MM.1S (cell line): ENCODE data around the gene MAP2K7.
"Not testable (repeated sequence)": the region's sequence is repeated elsewhere in the genome, so short reads cannot be mapped to it uniquely, and the experiment has no call there.

ENCODE experiments used
- DNase-seq: peaks from one replicate; pipeline ENCODE4 v3.0.0-alpha.2; 2015
- H2AFZ ChIP-seq: fragments of 300-600 bp; sonication (generic); 2 replicates; pipeline ENCODE4 v1.6.0; 2016; ENCODE audit warnings: antibody characterized with exemption, low read length
- H3F3A ChIP-seq: fragments of 300-600 bp; sonication (generic); 2 replicates; pipeline ENCODE4 v1.6.1; 2016; ENCODE audit warnings: mild to moderate bottlenecking, antibody characterized with exemption, low read length, moderate library complexity, mixed read lengths; ENCODE audit not compliant: insufficient read depth
- H3K27ac ChIP-seq: fragments of 300-600 bp; sonication (generic); 2 replicates; pipeline ENCODE4 v1.5.1; 2016; ENCODE audit warnings: mild to moderate bottlenecking, low read length
- H3K27me3 ChIP-seq: fragments of 300-600 bp; sonication (generic); replicated peaks from 2 replicates; pipeline ENCODE4 v1.6.0; 2016; ENCODE audit warnings: low read length; ENCODE audit not compliant: insufficient read depth
- H3K36me3 ChIP-seq: fragments of 300-600 bp; sonication (generic); replicated peaks from 2 replicates; pipeline ENCODE4 v1.6.1; 2016; ENCODE audit warnings: mild to moderate bottlenecking, low read length, mixed read lengths; ENCODE audit not compliant: insufficient read depth
- H3K4me1 ChIP-seq: fragments of 300-600 bp; sonication (generic); 2 replicates; pipeline ENCODE4 v1.6.1; 2016; ENCODE audit warnings: low read length, mixed read lengths
- H3K4me2 ChIP-seq: fragments of 300-600 bp; sonication (generic); 2 replicates; pipeline ENCODE4 v1.6.0; 2016; ENCODE audit warnings: low read depth, low read length
- H3K4me3 ChIP-seq: fragments of 300-600 bp; sonication (generic); 2 replicates; pipeline ENCODE4 v1.5.1; 2016; ENCODE audit warnings: low read length, mixed read lengths
- H3K79me2 ChIP-seq: fragments of 300-600 bp; sonication (generic); 2 replicates; pipeline ENCODE4 v1.6.1; 2016; ENCODE audit warnings: mixed run types, low read length, mixed read lengths
- H3K9ac ChIP-seq: fragments of 300-600 bp; sonication (generic); 2 replicates; pipeline ENCODE4 v1.6.1; 2016; ENCODE audit warnings: low read length, mixed read lengths
- H3K9me2 ChIP-seq: fragments of 300-600 bp; sonication (generic); replicated peaks from 2 replicates; pipeline ENCODE4 v1.6.1; 2016; ENCODE audit warnings: mild to moderate bottlenecking, low read length, mixed read lengths; ENCODE audit not compliant: insufficient read depth
- H3K9me3 ChIP-seq: fragments of 300-600 bp; sonication (generic); replicated peaks from 2 replicates; pipeline ENCODE4 v1.6.1; 2016; ENCODE audit warnings: mild to moderate bottlenecking, low read length, mixed read lengths; ENCODE audit not compliant: insufficient read depth
- H4K20me1 ChIP-seq: fragments of 300-600 bp; sonication (generic); 2 replicates; pipeline ENCODE4 v1.6.1; 2016; ENCODE audit warnings: mild to moderate bottlenecking, low read length, moderate library complexity, mixed read lengths; ENCODE audit not compliant: insufficient read depth
- CTCF ChIP-seq: fragments of 300-600 bp; sonication (generic); IDR thresholded peaks from 2 replicates; pipeline ENCODE4 v1.5.1; 2016; ENCODE audit warnings: antibody characterized with exemption, low read length, mixed read lengths
- EZH2 ChIP-seq: fragments of 300-600 bp; sonication (generic); optimal IDR thresholded peaks from 2 replicates; pipeline ENCODE3; 2017; ENCODE audit warnings: low read depth, mild to moderate bottlenecking, antibody characterized with exemption, low read length, mixed read lengths
- EZH2phosphoT487 ChIP-seq: fragments of 300-600 bp; sonication (generic); IDR thresholded peaks from 2 replicates; pipeline ENCODE4 v1.6.1; 2018; ENCODE audit warnings: antibody characterized with exemption, low read length

Gene MAP2K7

GRCh38 chr19:7856679-7857663 is 46.7 kb upstream of the MAP2K7 start:
- DNase-seq: no peak
- Histone ChIP-seq H3K4me3 (no peak overlapping the region), H3K9me2 (no peaks in the 10 kb centered on the region), H3F3A (no peaks in the 10 kb centered on the region), H3K4me1 (0 out of 2 replicates have a peak, but pooled peaks cover 3% of the 10 kb centered on the region), H4K20me1 (no peaks in the 10 kb centered on the region), H3K27me3 (peaks cover 36% of the 10 kb centered on the region), H3K36me3 (no peaks in the 10 kb centered on the region), H3K4me2 (no peak overlapping the region), H3K9me3 (no peaks in the 10 kb centered on the region), H3K79me2 (no peaks in the 10 kb centered on the region), H3K9ac (no peak overlapping the region), H2AFZ (no peak overlapping the region), H3K27ac (no peak overlapping the region)
- TF ChIP-seq CTCF (no peak), EZH2 (no peak), EZH2phosphoT487 (no peak)

- DNase-seq: no peak
- Histone ChIP-seq H3F3A (no peaks in the 10 kb centered on the region), H3K27ac (no peak overlapping the region), H3K4me3 (no peak overlapping the region), H3K4me1 (0 out of 2 replicates have a peak, but pooled peaks cover 3% of the 10 kb centered on the region), H3K79me2 (no peaks in the 10 kb centered on the region), H3K9me3 (no peaks in the 10 kb centered on the region), H3K4me2 (no peak overlapping the region), H3K9me2 (no peaks in the 10 kb centered on the region), H3K36me3 (no peaks in the 10 kb centered on the region), H4K20me1 (no peaks in the 10 kb centered on the region), H3K27me3 (peaks cover 34% of the 10 kb centered on the region), H3K9ac (no peak overlapping the region), H2AFZ (no peak overlapping the region)
- TF ChIP-seq EZH2: no peak
- TF ChIP-seq CTCF: no peak
- TF ChIP-seq EZH2phosphoT487: no peak
Observed at GRCh38 chr19:7857727-7858108, 46.0 kb upstream of the MAP2K7 start.

GRCh38 chr19:7858109-7858770 is 45.4 kb upstream of the MAP2K7 start:
- Histone ChIP-seq H3K4me2 (no peak overlapping the region), H3K9me3 (no peaks in the 10 kb centered on the region), H4K20me1 (no peaks in the 10 kb centered on the region), H3K79me2 (no peaks in the 10 kb centered on the region), H3K4me3 (no peak overlapping the region), H3K9ac (no peak overlapping the region), H3K4me1 (0 out of 2 replicates have a peak, but pooled peaks cover 3% of the 10 kb centered on the region), H2AFZ (no peak overlapping the region), H3K27ac (no peak overlapping the region), H3K27me3 (peaks cover 34% of the 10 kb centered on the region), H3K36me3 (no peaks in the 10 kb centered on the region), H3K9me2 (no peaks in the 10 kb centered on the region), H3F3A (no peaks in the 10 kb centered on the region)
- DNase-seq: no peak
- TF ChIP-seq EZH2phosphoT487 (no peak), CTCF (no peak)

- not testable (repeated sequence) for DNase-seq, H3K9me3 ChIP-seq
Observed at GRCh38 chr19:7859087-7859486, 44.6 kb upstream of the MAP2K7 start.

More at GRCh38 chr19:7859087-7859486, 44.6 kb upstream of the MAP2K7 start:
- not testable (repeated sequence) for H3K9me2 ChIP-seq, H3K36me3 ChIP-seq, H3F3A ChIP-seq, H4K20me1 ChIP-seq, H3K4me3 ChIP-seq, H3K4me1 ChIP-seq, H3K9ac ChIP-seq, H3K4me2 ChIP-seq, H2AFZ ChIP-seq, H3K79me2 ChIP-seq, H3K27ac ChIP-seq
- H3K27me3 ChIP-seq: peaks cover 42% of the 10 kb centered on the region
